ENCODE results near the gene DRICH1. TPM values are rescaled to one million over a fixed set of nuclear protein-coding genes. Genes with fewer than 3 reads are reported as not detected.

DRICH1 gene
- total RNA-seq, 2 experiments from 2014 or later, result 0.38 to 0.49 TPM

DNA sequence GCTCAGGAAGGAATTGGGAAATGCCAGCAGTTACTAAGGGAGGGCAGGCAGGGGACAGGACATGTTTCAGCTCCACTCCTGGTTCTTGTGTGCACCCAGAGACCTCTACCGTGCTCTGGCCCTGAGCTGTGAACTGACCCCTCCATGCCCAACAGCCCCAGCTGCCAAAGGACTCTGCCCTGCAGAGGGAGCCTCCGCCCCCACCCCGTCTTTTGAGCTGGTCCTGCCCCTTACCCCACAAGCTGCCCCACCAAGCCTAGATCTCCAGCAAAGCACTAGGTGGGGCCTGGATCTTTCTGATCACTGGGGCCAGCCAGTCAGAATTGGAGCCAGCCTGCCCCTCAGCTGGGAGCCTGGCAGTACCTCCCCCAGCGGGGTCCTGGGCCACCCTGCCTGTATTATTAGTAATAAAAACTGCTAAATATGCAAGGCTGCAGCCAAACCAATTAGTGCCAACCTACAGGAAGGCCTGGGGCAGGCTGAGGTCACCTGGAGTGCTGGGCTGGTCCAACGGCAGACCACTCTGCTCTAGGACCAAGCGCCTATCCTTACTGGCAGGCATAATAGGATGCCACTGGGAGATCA is 23.9 kb upstream of the DRICH1 start:
- intact Hi-C loops (cut with micrococcal nuclease; ENCODE audit: unreplicated experiment), result no loop called here
- TF ChIP-seq CTCF (conservative IDR thresholded peaks at IDR 0.05; ENCODE audit: low read length) (no peak), EZH2phosphoT487 (IDR thresholded peaks at IDR 0.05; ENCODE audit: borderline replicate concordance, low read depth, low read length) (no peak)
- DNase-seq (ENCODE audit: low spot score), result no peak
- Histone ChIP-seq H3K36me3 (ENCODE audit: insufficient read depth, low read length) (peaks cover 16% of the 10 kb centered on the region; the same call in 1 of the 2 replicates), H2AFZ (ENCODE audit: low read length) (no peak overlapping the region), H3K9me3 (ENCODE audit: low read length) (no peaks in the 10 kb centered on the region), H3K9me2 (ENCODE audit: insufficient read depth, low read length) (no peaks in the 10 kb centered on the region), H3K4me3 (ENCODE audit: low read depth, low read length, poor library complexity, severe bottlenecking) (no peak overlapping the region), H3K4me1 (ENCODE audit: insufficient read depth, low read length, poor library complexity, severe bottlenecking) (no peaks in the 10 kb centered on the region), H4K20me1 (ENCODE audit: insufficient read depth, low read length) (no peaks in the 10 kb centered on the region), H3K27ac (ENCODE audit: low read depth, low read length, poor library complexity, severe bottlenecking) (no peak overlapping the region), H3K79me2 (ENCODE audit: insufficient read depth, low read depth, low read length) (no peaks in the 10 kb centered on the region), H3K4me2 (ENCODE audit: low read length) (no peak overlapping the region)
- ChIA-PET CTCF (ENCODE audit: unreplicated experiment) (interaction anchor here (0.6 kb wide), 1 partner anchor 8 kb away, joined by 12 read pairs; no protein-coding TSS in a partner anchor), POLR2A (no interaction called here)
- no TSS peak for BruUV-seq (replicated peaks)

GRCh38 chr22:23652711-23653110 is 20.6 kb upstream of the DRICH1 start:
- H3K9me3 ChIP-seq (ENCODE audit: low read length), result no peaks in the 10 kb centered on the region
- no peaks in the 10 kb centered on the region for H4K20me1 ChIP-seq (ENCODE audit: insufficient read depth, low read length)
- no peak overlapping the region for H3K27ac ChIP-seq (ENCODE audit: low read depth, low read length, poor library complexity, severe bottlenecking)
- H3K4me2 ChIP-seq (ENCODE audit: low read length), result no peak overlapping the region
- TF ChIP-seq EZH2phosphoT487 (IDR thresholded peaks at IDR 0.05; ENCODE audit: borderline replicate concordance, low read depth, low read length), result no peak
- TF ChIP-seq CTCF (conservative IDR thresholded peaks at IDR 0.05; ENCODE audit: low read length), result no peak
- POLR2A ChIA-PET, result interaction anchor here (0.6 kb wide), 1 partner anchor 77 kb away, joined by 9 read pairs; no protein-coding TSS in a partner anchor
- H3K79me2 ChIP-seq (ENCODE audit: insufficient read depth, low read depth, low read length), result no peaks in the 10 kb centered on the region
- no TSS peak for BruUV-seq (replicated peaks)
- no peaks in the 10 kb centered on the region for H3K4me1 ChIP-seq (ENCODE audit: insufficient read depth, low read length, poor library complexity, severe bottlenecking)
- no peak overlapping the region for H2AFZ ChIP-seq (ENCODE audit: low read length)
- no peaks in the 10 kb centered on the region for H3K9me2 ChIP-seq (ENCODE audit: insufficient read depth, low read length)
- H3K4me3 ChIP-seq (ENCODE audit: low read depth, low read length, poor library complexity, severe bottlenecking), result no peak overlapping the region
- intact Hi-C loops (cut with micrococcal nuclease; ENCODE audit: unreplicated experiment), result no loop called here
- no peak for DNase-seq (ENCODE audit: low spot score)
- CTCF ChIA-PET (ENCODE audit: unreplicated experiment), result no interaction called here
- no peaks in the 10 kb centered on the region; the same call in 1 of the 2 replicates for H3K36me3 ChIP-seq (ENCODE audit: insufficient read depth, low read length)

DNA sequence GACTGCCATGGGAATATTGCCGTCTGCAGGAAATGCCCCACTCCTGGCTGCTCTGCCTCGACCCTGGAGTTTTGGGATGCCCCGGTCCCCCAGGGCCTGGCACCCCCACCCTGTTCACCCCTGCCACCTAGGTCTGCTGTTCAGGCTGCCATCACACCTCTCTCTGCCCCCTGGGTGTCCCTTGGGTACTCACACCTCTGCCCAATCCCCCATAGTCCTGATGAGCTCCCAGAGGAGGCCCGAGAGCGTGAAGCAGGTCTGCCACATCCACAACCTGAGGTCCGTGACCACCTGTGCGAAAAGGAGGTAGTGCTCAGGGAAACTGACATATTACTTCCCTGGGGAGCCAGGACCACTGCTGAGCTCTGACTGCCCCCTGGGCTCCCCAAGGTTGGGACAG is 20.2 kb upstream of the DRICH1 start:
- BruUV-seq (replicated peaks), result no TSS peak
- H3K9me3 ChIP-seq (ENCODE audit: low read length), result no peaks in the 10 kb centered on the region
- no peaks in the 10 kb centered on the region for H3K9me2 ChIP-seq (ENCODE audit: insufficient read depth, low read length)
- intact Hi-C loops (cut with micrococcal nuclease; ENCODE audit: unreplicated experiment), result no loop called here
- no peak for DNase-seq (ENCODE audit: low spot score)
- no peak overlapping the region for H3K4me2 ChIP-seq (ENCODE audit: low read length)
- H4K20me1 ChIP-seq (ENCODE audit: insufficient read depth, low read length), result no peaks in the 10 kb centered on the region
- no peaks in the 10 kb centered on the region; the same call in 1 of the 2 replicates for H3K36me3 ChIP-seq (ENCODE audit: insufficient read depth, low read length)
- no peak overlapping the region for H3K27ac ChIP-seq (ENCODE audit: low read depth, low read length, poor library complexity, severe bottlenecking)
- H3K4me1 ChIP-seq (ENCODE audit: insufficient read depth, low read length, poor library complexity, severe bottlenecking), result no peaks in the 10 kb centered on the region
- POLR2A ChIA-PET, result interaction anchor here (0.6 kb wide), 1 partner anchor 78 kb away, joined by 9 read pairs; no protein-coding TSS in a partner anchor
- H3K4me3 ChIP-seq (ENCODE audit: low read depth, low read length, poor library complexity, severe bottlenecking), result no peak overlapping the region
- H2AFZ ChIP-seq (ENCODE audit: low read length), result no peak overlapping the region
- CTCF ChIA-PET (ENCODE audit: unreplicated experiment), result no interaction called here
- H3K79me2 ChIP-seq (ENCODE audit: insufficient read depth, low read depth, low read length), result no peaks in the 10 kb centered on the region
- TF ChIP-seq EZH2phosphoT487 (IDR thresholded peaks at IDR 0.05; ENCODE audit: borderline replicate concordance, low read depth, low read length) (no peak), CTCF (conservative IDR thresholded peaks at IDR 0.05; ENCODE audit: low read length) (no peak)

Data from OCI-LY7 (cell line).